ENCODE measurements around the gene SPECC1. TPM values are rescaled to one million over a fixed set of nuclear protein-coding genes. Genes with fewer than 3 reads are reported as not detected.

SPECC1 gene
- total and polyA plus RNA-seq, 2 donors (not counting 3 experiments of a cell fraction or from before 2014, with no cell fraction given): 5.3 to 20.4 TPM

DNA sequence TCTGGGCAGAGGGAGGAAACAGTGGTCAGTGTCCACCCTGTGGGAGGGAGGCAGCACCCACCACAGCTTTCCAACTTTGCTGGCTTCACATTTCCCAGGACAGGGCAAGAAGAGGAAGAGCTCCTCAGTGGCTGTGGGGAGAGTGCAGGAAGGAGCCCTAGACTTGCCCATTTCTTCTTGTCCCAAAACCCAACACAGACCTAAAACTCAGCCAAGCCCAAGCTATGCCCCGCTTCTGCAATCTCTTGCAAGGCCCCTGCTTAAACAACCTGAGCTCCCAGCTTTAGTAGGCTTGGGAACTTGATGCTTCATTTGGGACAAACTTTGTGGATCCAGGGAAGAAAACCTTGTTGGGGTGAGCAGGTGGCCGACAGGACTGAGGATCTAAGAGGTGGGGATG is 284.3 kb downstream of the SPECC1 start:
- no peak overlapping the region for H2AFZ ChIP-seq (ENCODE audit: low read depth, low read length)
- H3K27me3 ChIP-seq (ENCODE audit: control insufficient read depth in 2 of 2, insufficient read depth in 2 of 2, low read length in 2 of 2): no peaks in the 10 kb centered on the region
- no TSS peak for BruUV-seq (replicated peaks)
- intact Hi-C loops (cut with micrococcal nuclease): no loop called here
- no peak overlapping the region for H3K27ac ChIP-seq (ENCODE audit: insufficient read depth, low read depth, low read length)
- TF ChIP-seq POLR2A (IDR thresholded peaks at IDR 0.05; ENCODE audit: low read depth, low read length) (no peak), EZH2 (IDR thresholded peaks at IDR 0.05; ENCODE audit: borderline replicate concordance, low read depth, low read length, severe bottlenecking) (no peak), MYC (IDR thresholded peaks at IDR 0.05; ENCODE audit: low read depth, low read length) (no peak), POLR2AphosphoS5 (IDR thresholded peaks at IDR 0.05; ENCODE audit: insufficient read depth, low read depth, low read length) (no peak), GATA2 (IDR thresholded peaks at IDR 0.05; ENCODE audit: insufficient read depth, insufficient read length, low read depth, low read length) (no peak), JUN (IDR thresholded peaks at IDR 0.05; ENCODE audit: borderline replicate concordance, insufficient read depth, insufficient read length, low read depth) (no peak), FOS (IDR thresholded peaks at IDR 0.05; ENCODE audit: borderline replicate concordance, insufficient read depth, low read length) (no peak), CTCF (IDR thresholded peaks at IDR 0.05; ENCODE audit: extremely low read depth in 1 of 2, insufficient read depth in 1 of 2, low read depth in 1 of 2, low read length in 2 of 2) (no peak)
- TF ChIP-seq, protein P1, sequence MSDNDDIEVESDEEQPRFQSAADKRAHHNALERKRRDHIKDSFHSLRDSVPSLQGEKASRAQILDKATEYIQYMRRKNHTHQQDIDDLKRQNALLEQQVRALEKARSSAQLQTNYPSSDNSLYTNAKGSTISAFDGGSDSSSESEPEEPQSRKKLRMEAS (IDR thresholded peaks at IDR 0.05; ENCODE audit: insufficient read depth, insufficient read length): no peak
- H3K9me1 ChIP-seq (replicated peaks; ENCODE audit: control insufficient read depth, extremely low read depth, insufficient read depth, low read length): no peaks in the 10 kb centered on the region
- H3K4me1 ChIP-seq (ENCODE audit: control insufficient read depth, extremely low read depth, insufficient read depth, low read length): no peaks in the 10 kb centered on the region
- H3K9ac ChIP-seq (replicated peaks; ENCODE audit: extremely low read depth, insufficient read depth, low read length): no peak overlapping the region
- H3K4me3 ChIP-seq (replicated peaks in 1 of 3; ENCODE audit: insufficient read depth in 1 of 3, low read depth in 1 of 3, low read length in 3 of 3): no peak overlapping the region
- ChIA-PET CTCF (interaction anchor here (1.9 kb wide), 1 partner anchor 67 kb away, joined by 6 read pairs; no protein-coding TSS in a partner anchor), POLR2A (no interaction called here)
- no peaks in the 10 kb centered on the region for H3K79me2 ChIP-seq (ENCODE audit: control insufficient read depth, insufficient read depth, low read length)
- DNase-seq (ENCODE audit: low read depth, low spot score): no peak
- dilution Hi-C loops (cut with MboI; ENCODE audit: extremely low pct_ligation_motif_present, low sequenced_read_pairs): no loop called here
- no peak for FAIRE-seq
- no peaks in the 10 kb centered on the region for H3K36me3 ChIP-seq (ENCODE audit: control insufficient read depth in 2 of 2, extremely low read depth in 1 of 2, insufficient read depth in 2 of 2, low read length in 2 of 2)
- no peaks in the 10 kb centered on the region for H3K9me3 ChIP-seq (replicated peaks; ENCODE audit: control insufficient read depth, insufficient read depth, low read length)
- H3K4me2 ChIP-seq (ENCODE audit: insufficient read depth, low read length): no peak overlapping the region
- no peaks in the 10 kb centered on the region for H4K20me1 ChIP-seq (replicated peaks; ENCODE audit: control insufficient read depth, extremely low read depth, insufficient read depth, low read length)
